ENCODE data around the gene OSBPL3.

DNA sequence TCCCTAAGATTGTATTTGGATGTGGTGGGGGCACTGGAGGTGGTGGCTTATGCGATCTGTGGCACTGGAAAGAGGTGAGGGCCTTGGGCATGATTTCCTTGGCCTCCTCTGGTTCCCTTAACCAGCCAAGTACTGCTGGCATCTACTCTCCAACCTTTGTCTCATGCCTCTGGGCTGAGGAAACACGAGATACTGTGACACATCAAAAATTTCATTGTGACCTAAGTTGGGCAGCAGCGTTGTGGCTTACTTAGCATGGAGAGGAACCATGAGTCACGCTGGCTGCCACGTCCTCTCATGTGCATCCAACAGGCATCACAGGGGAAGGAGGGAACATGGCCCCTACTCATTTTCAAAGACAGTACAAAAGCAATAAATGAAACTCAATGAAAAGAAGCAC lies 193.0 kb downstream of the OSBPL3 start:
- TF ChIP-seq, protein P1, sequence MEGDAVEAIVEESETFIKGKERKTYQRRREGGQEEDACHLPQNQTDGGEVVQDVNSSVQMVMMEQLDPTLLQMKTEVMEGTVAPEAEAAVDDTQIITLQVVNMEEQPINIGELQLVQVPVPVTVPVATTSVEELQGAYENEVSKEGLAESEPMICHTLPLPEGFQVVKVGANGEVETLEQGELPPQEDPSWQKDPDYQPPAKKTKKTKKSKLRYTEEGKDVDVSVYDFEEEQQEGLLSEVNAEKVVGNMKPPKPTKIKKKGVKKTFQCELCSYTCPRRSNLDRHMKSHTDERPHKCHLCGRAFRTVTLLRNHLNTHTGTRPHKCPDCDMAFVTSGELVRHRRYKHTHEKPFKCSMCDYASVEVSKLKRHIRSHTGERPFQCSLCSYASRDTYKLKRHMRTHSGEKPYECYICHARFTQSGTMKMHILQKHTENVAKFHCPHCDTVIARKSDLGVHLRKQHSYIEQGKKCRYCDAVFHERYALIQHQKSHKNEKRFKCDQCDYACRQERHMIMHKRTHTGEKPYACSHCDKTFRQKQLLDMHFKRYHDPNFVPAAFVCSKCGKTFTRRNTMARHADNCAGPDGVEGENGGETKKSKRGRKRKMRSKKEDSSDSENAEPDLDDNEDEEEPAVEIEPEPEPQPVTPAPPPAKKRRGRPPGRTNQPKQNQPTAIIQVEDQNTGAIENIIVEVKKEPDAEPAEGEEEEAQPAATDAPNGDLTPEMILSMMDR (IDR thresholded peaks at IDR 0.05) = no peak
- TF ChIP-seq POLR2A (IDR thresholded peaks at IDR 0.05) = no peak
